Activated naive CD4-positive, alpha-beta T cell treated with anti-CD3 and anti-CD28 coated beads, Interleukin-2, amount 10 ng/mL, durations not matched to agents 7 days and 5 days (primary cell): ENCODE results near the gene TMEM253.

Experiments used
- CTCF ChIA-PET: fragments of 350-600 bp; sonication (Branson Sonifier 250); formaldehyde crosslinking; loops from one replicate; lab custom pipeline; 2021; ENCODE audit warnings: antibody characterized with exemption; lab: Charles Lee
- DNase-seq: peaks from one replicate; pipeline ENCODE4 v3.0.0-alpha.2; 2020
- H3K27ac Mint-ChIP-seq: one replicate; pipeline ENCODE4 v1.8.0; 2021; ENCODE audit warnings: mild to moderate bottlenecking, moderate library complexity, mixed read lengths
- H3K27me3 Mint-ChIP-seq: one replicate; pipeline ENCODE4 v1.8.0; 2021; ENCODE audit warnings: mild to moderate bottlenecking, mixed read lengths
- H3K36me3 Mint-ChIP-seq: one replicate; pipeline ENCODE4 v1.8.0; 2021; ENCODE audit warnings: mixed read lengths
- H3K4me1 Mint-ChIP-seq: one replicate; pipeline ENCODE4 v1.8.0; 2021; ENCODE audit warnings: mixed read lengths
- H3K4me3 Mint-ChIP-seq: one replicate; pipeline ENCODE4 v1.8.0; 2021; ENCODE audit warnings: mild to moderate bottlenecking, moderate library complexity, mixed read lengths
- H3K9me3 Mint-ChIP-seq: one replicate; pipeline ENCODE4 v1.8.0; 2021; ENCODE audit warnings: mixed read lengths

Gene TMEM253

DNA sequence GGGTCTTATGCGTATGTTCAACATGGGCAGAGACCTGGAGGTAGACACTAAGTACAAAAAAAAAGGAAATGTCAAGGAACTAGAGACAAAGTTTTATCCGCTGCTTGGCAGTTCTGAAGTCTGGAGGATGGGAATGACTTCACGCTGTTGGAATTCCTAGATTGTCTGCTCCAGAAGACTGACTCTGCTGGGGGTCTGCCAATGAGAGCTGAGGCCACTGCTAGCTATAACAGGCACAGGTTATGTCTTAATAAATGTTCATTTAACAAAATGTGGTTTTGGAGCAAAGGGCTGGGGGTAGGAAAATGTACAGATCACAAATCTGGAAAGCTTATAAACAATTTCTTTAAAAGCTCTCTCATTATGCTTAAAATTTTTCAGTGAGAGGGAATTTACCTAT is 37.4 kb upstream of the TMEM253 start:
- Mint-ChIP-seq H3K27me3 (peaks cover 66% of the 10 kb centered on the region), H3K4me3 (no peak overlapping the region), H3K27ac (no peak overlapping the region), H3K36me3 (no peaks in the 10 kb centered on the region), H3K9me3 (no peaks in the 10 kb centered on the region), H3K4me1 (peaks cover 2% of the 10 kb centered on the region)
- no peak for DNase-seq
- CTCF ChIA-PET: interaction anchor here (1.0 to 3.0 kb wide), 3 partner anchors 29 to 49 kb away, joined by 3 to 12 read pairs (median 5); no protein-coding TSS in a partner anchor

DNA sequence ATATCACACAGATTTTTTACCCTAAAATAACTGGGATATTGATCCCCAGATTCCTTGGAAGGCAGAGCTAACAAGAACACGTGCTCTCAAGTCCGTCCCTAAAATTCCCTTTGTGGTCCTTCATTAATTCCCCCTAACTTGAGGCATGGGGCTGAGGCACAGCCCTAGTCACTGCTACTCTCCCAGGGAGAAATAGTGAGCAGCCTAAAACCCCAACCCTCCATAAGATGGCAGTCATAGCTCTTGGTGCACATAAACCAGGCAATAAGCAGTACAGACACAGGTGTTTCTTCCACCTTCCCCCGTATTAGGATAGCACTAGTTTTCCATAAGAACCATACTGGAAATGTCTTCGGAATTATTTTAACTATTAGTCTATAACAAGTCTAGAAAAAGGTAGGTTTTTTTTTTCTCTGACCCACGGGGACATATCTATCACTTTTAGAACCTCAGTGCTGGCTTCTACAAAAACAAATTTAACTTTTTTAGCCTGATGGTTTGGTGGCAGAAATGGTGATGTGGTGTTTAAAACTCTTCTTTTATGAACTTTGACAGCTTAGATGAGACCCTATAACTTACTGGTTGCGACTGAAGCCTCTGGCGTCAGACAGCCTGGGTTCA is 33.9 kb upstream of the TMEM253 start:
- Mint-ChIP-seq H3K27ac (no peak overlapping the region), H3K9me3 (no peaks in the 10 kb centered on the region), H3K4me3 (no peak overlapping the region), H3K4me1 (peaks cover 33% of the 10 kb centered on the region), H3K36me3 (no peaks in the 10 kb centered on the region), H3K27me3 (peaks cover 87% of the 10 kb centered on the region)
- no peak for DNase-seq
- CTCF ChIA-PET: interaction anchor here (0.6 to 4.4 kb wide), 11 partner anchors 9 to 148 kb away, joined by 3 to 72 read pairs (median 13); partner anchors contain the start of gene RNASE8

DNA sequence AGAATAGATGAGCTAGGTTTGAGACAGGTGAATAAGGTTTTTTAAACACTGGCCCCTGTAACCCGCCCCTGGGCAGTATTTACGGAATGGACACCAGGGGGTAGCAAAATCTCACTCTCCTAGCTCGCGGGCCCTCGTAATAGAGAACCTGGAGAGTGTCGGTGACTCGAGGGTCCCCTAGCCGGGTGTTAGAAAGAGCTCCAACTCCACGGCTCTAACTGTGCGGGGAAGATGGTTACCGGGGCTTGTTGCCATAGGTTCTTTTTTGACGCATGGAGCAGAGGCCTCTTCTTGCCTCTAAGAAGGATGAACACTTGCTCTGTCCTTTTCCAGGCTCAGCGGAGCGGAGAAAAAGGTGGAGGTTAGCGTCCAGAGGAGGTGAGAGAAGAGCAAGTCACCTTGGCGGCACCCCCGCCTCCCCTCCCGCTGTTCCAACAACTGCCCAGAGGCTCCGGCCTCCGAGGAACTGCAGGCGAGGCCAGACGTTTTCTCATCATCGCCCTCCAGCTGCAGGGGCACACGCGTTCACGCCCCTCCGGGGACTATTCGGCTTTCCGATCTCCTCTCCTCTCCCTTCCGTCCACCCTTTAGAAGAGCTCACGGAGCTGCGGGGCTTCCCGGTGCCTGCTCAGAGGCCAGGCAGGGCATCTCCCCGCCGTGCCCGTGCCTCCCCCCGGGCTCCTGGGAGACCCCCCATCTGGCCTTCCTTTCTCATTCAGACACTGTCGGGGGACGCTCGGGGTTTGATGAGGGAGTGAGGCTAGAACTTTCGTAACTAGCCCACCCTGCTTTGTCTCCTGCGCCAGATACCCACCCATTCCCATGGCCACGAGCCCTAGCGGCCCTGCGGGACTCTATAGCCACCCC is 32.1 kb upstream of the TMEM253 start:
- H3K4me3 Mint-ChIP-seq: peak overlapping the region; percentile 26
- no peaks in the 10 kb centered on the region for H3K9me3 Mint-ChIP-seq
- peaks cover 34% of the 10 kb centered on the region for H3K4me1 Mint-ChIP-seq
- peak; percentile 58 for DNase-seq
- H3K36me3 Mint-ChIP-seq: no peaks in the 10 kb centered on the region
- no peak overlapping the region for H3K27ac Mint-ChIP-seq
- peaks cover 90% of the 10 kb centered on the region for H3K27me3 Mint-ChIP-seq
- CTCF ChIA-PET: interaction anchor here (0.7 to 4.4 kb wide), 14 partner anchors 11 to 81 kb away, joined by 3 to 72 read pairs (median 6); no protein-coding TSS in a partner anchor

DNA sequence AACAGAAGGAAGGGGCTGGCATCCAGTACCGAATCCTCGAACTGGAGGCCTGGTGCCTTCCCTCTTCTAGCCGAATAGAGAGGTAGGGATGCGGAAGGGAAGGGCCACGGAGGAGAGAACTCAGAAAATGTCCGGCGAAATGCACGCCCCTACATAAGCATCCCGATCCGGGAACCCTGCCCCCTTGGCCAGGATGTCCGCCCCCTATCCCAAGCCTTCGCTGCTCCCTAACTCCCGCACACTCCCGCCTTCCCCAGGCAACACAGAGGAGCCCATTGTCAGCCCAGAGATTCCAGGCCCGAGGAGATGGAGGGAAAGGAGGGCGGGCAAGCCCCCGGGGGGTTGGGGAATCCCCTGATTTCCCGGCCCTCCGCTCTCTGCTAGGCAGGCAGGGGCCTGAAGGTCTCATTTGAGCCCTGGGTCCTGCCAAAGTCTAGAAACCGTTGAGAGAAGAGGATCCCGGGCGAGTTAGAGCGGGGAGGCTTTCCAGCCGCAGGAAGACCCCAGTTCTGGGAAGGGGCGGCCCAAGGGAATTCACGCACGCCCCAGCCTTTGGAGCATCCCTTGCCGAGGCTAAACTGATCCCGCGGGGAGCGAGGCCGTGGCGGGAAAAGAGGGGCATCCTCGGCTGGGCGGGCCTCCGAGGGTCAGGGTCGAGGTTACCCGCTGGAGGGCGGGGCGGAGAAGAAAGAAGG is 31.3 kb upstream of the TMEM253 start:
- DNase-seq: no peak
- Mint-ChIP-seq H3K27ac (no peak overlapping the region), H3K27me3 (peaks cover 96% of the 10 kb centered on the region), H3K4me1 (peaks cover 34% of the 10 kb centered on the region), H3K4me3 (peak overlapping the region; percentile 52), H3K36me3 (no peaks in the 10 kb centered on the region), H3K9me3 (no peaks in the 10 kb centered on the region)
- CTCF ChIA-PET: interaction anchor here (1.2 to 4.4 kb wide), 12 partner anchors 10 to 57 kb away, joined by 3 to 72 read pairs (median 22); no protein-coding TSS in a partner anchor

DNA sequence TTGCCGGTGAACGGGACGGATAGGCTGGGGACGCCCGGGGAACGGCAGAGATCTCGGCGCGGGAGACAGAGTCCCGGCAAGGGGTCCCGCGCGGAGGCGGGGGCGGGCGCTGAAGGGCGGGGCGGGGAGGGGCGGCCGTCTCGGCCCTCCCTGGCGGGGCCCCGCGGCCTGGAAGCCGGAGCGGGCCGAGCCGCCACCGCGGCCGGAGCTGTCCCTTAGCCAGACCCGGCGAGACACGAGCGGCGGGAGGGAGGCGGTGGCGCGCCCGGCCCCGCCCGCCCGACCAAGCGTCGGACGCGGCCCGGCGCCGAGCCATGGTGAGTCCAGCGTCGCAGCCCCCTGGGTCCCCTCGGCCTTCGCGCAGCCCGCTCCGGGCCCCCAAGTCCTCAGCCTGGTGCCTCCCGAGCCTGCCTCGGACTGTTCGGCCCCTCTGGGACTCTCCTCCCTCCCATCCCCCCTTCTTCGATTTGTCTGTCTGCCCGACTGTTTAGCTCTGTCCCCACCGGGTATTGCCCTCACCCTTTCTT is 30.7 kb upstream of the TMEM253 start, which contains the start of gene ARHGEF40:
TSS of gene ARHGEF40 (plus strand) at position 222 of the 527 bp plus-strand sequence. CDS start at position 315, 93 bp downstream.
- peaks cover 34% of the 10 kb centered on the region for H3K4me1 Mint-ChIP-seq
- peak; percentile 38 for DNase-seq
- H3K9me3 Mint-ChIP-seq: no peaks in the 10 kb centered on the region
- CTCF ChIA-PET: interaction anchor here (0.8 to 3.6 kb wide), 6 partner anchors 14 to 55 kb away, joined by 4 to 36 read pairs (median 21); no protein-coding TSS in a partner anchor
- H3K4me3 Mint-ChIP-seq: peak within 1 kb of the TSS; percentile 52
- peaks cover 97% of the 10 kb centered on the region for H3K27me3 Mint-ChIP-seq
- H3K36me3 Mint-ChIP-seq: no peaks in the 10 kb centered on the region
- no peak within 1 kb of the TSS for H3K27ac Mint-ChIP-seq

GRCh38 chr14:21070610-21071224 is 30.1 kb upstream of the TMEM253 start:
- Mint-ChIP-seq H3K36me3 (no peaks in the 10 kb centered on the region), H3K27me3 (peaks cover 94% of the 10 kb centered on the region), H3K4me1 (peaks cover 34% of the 10 kb centered on the region), H3K27ac (no peak overlapping the region), H3K4me3 (peak overlapping the region; percentile 42), H3K9me3 (no peaks in the 10 kb centered on the region)
- no peak for DNase-seq
- CTCF ChIA-PET: interaction anchor here (0.8 to 3.6 kb wide), 9 partner anchors 9 to 56 kb away, joined by 4 to 36 read pairs (median 7); no protein-coding TSS in a partner anchor

DNA sequence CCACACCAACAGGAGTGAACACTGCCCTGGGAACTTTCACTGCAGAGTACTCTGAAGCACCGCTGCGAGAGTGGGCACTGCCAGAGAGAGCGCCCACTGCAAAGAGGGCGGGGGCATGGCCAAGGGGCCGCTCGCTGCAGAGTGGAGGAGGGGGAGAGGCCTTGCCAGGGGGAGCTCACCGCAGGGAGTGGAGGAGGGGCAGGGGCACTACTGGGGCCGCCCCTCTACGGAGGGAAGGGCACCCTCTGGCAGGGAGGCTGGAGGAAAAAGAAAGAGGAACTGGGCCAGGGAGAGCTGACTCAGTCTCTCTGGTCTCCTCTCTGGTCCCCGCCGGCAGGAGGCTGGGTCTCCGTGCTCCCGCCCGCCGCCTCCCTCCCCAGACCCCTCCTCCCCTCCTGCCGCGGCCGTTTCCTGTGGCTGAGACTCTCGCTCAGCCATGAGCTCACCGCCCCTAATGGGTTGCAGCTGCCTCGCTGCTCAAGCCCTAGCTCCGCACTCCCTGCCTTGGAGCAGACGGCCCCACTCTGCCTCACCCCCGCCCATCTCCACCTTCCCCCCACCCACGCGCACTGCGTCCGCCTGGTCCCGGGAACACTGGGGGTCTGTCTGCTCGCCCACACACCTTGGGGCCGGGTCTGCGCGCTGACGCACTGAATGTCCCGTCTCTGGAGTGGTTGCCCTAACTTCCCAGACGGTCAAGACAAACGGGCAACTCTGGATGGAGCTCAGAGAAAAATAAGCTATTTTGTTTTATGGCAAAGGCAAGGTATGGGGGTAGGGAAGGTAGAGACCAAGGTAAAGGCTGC is 29.4 kb upstream of the TMEM253 start:
- no peak overlapping the region for H3K27ac Mint-ChIP-seq
- peak overlapping the region; percentile 42 for H3K4me3 Mint-ChIP-seq
- peaks cover 34% of the 10 kb centered on the region for H3K4me1 Mint-ChIP-seq
- H3K9me3 Mint-ChIP-seq: no peaks in the 10 kb centered on the region
- peak; percentile 62 for DNase-seq
- CTCF ChIA-PET: interaction anchor here (0.8 to 3.6 kb wide), 9 partner anchors 9 to 56 kb away, joined by 4 to 36 read pairs (median 7); no protein-coding TSS in a partner anchor
- no peaks in the 10 kb centered on the region for H3K36me3 Mint-ChIP-seq
- H3K27me3 Mint-ChIP-seq: peaks cover 93% of the 10 kb centered on the region

- Mint-ChIP-seq H3K4me1 (peaks cover 34% of the 10 kb centered on the region), H3K36me3 (no peaks in the 10 kb centered on the region), H3K4me3 (no peak overlapping the region), H3K27me3 (peaks cover 89% of the 10 kb centered on the region), H3K9me3 (no peaks in the 10 kb centered on the region), H3K27ac (no peak overlapping the region)
- no peak for DNase-seq
- CTCF ChIA-PET: interaction anchor here (1.0 to 3.6 kb wide), 7 partner anchors 8 to 57 kb away, joined by 4 to 36 read pairs (median 12); no protein-coding TSS in a partner anchor
Measured at GRCh38 chr14:21072031-21072473, 28.8 kb upstream of the TMEM253 start.

GRCh38 chr14:21072781-21073339 is 28.0 kb upstream of the TMEM253 start:
- no peak for DNase-seq
- no peaks in the 10 kb centered on the region for H3K9me3 Mint-ChIP-seq
- H3K36me3 Mint-ChIP-seq: no peaks in the 10 kb centered on the region
- H3K27ac Mint-ChIP-seq: no peak overlapping the region
- peaks cover 88% of the 10 kb centered on the region for H3K27me3 Mint-ChIP-seq
- H3K4me1 Mint-ChIP-seq: peaks cover 34% of the 10 kb centered on the region
- H3K4me3 Mint-ChIP-seq: no peak overlapping the region
- CTCF ChIA-PET: interaction anchor here (0.6 to 3.6 kb wide), 4 partner anchors 16 to 101 kb away, joined by 3 to 36 read pairs (median 20); no protein-coding TSS in a partner anchor

DNA sequence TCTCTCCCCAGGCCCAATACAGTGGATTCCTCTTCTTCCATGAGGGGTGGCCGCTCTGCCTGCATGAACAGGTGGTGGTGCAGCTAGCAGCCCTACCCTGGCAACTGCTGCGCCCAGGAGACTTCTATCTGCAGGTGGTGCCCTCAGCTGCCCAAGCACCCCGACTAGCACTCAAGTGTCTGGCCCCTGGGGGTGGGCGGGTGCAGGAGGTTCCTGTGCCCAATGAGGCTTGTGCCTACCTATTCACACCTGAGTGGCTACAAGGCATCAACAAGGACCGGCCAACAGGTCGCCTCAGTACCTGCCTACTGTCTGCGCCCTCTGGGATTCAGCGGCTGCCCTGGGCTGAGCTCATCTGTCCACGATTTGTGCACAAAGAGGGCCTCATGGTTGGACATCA is 26.9 kb upstream of the TMEM253 start:
- CTCF ChIA-PET: interaction anchor here (0.5 to 1.9 kb wide), 2 partner anchors 29 to 31 kb away, joined by 3 to 5 read pairs; no protein-coding TSS in a partner anchor
- Mint-ChIP-seq H3K27me3 (peaks cover 89% of the 10 kb centered on the region), H3K4me3 (no peak overlapping the region)

DNA sequence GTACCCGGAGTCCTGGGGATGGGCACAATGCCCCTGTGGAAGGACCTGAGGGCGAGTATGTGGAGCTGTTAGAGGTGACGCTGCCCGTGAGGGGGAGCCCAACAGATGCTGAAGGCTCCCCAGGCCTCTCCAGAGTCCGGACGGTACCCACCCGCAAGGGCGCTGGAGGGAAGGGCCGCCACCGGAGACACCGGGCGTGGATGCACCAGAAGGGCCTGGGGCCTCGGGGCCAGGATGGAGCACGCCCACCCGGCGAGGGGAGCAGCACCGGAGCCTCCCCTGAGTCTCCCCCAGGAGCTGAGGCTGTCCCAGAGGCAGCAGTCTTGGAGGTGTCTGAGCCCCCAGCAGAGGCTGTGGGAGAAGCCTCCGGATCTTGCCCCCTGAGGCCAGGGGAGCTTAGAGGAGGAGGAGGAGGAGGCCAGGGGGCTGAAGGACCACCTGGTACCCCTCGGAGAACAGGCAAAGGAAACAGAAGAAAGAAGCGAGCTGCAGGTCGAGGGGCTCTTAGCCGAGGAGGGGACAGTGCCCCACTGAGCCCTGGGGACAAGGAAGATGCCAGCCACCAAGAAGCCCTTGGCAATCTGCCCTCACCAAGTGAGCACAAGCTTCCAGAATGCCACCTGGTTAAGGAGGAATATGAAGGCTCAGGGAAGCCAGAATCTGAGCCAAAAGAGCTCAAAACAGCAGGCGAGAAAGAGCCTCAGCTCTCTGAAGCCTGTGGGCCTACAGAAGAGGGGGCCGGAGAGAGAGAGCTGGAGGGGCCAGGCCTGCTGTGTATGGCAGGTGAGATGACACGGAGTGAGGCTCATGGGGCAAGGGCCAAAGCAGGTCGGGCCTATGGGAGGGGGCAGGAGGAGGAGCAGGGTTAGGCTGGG is 26.2 kb upstream of the TMEM253 start:
- DNase-seq: no peak
- no peak overlapping the region for H3K4me3 Mint-ChIP-seq
- H3K27ac Mint-ChIP-seq: no peak overlapping the region
- H3K27me3 Mint-ChIP-seq: peaks cover 89% of the 10 kb centered on the region
- H3K36me3 Mint-ChIP-seq: no peaks in the 10 kb centered on the region
- CTCF ChIA-PET: interaction anchor here (1.0 to 1.9 kb wide), 3 partner anchors 9 to 30 kb away, joined by 3 to 5 read pairs (median 4); no protein-coding TSS in a partner anchor
- H3K4me1 Mint-ChIP-seq: peaks cover 21% of the 10 kb centered on the region
- no peaks in the 10 kb centered on the region for H3K9me3 Mint-ChIP-seq

More for the DNA sequence above, 26.9 kb upstream of the TMEM253 start:
- Mint-ChIP-seq H3K9me3 (no peaks in the 10 kb centered on the region), H3K36me3 (no peaks in the 10 kb centered on the region), H3K27ac (no peak overlapping the region), H3K4me1 (peaks cover 28% of the 10 kb centered on the region)
- DNase-seq: no peak
